Measurements from ENCODE around the gene HSD17B3. TPM values are rescaled to one million over a fixed set of nuclear protein-coding genes. Genes with fewer than 3 reads are reported as not detected.

Gene HSD17B3
- total and polyA plus RNA-seq, 8 donors: 0.26 to 1.8 (median 0.52) TPM; not detected in 1

DNA sequence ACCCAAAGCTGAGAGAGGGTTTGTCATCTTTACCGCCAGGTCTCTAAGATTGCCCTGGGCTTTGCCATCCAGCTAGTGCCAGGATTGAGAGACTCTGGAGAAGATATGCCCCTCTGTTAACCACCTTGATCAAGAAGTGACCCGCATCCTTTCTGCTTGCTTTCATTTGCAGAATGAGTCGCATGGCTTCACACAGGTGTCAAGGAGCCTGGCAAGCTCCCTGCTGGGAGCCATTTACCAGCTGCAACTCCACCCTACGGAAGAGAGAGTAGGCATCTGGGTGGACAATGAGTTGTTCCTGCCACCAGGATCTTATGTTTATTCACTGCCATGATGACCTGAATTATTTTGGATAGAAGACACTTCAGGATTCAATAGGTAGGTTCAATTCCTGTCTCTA lies 43.0 kb downstream of the HSD17B3 start:
- intact Hi-C loops (cut with DNase I): no loop called here
- H3K4me3 ChIP-seq: no peak overlapping the region
- TF ChIP-seq, protein P1, sequence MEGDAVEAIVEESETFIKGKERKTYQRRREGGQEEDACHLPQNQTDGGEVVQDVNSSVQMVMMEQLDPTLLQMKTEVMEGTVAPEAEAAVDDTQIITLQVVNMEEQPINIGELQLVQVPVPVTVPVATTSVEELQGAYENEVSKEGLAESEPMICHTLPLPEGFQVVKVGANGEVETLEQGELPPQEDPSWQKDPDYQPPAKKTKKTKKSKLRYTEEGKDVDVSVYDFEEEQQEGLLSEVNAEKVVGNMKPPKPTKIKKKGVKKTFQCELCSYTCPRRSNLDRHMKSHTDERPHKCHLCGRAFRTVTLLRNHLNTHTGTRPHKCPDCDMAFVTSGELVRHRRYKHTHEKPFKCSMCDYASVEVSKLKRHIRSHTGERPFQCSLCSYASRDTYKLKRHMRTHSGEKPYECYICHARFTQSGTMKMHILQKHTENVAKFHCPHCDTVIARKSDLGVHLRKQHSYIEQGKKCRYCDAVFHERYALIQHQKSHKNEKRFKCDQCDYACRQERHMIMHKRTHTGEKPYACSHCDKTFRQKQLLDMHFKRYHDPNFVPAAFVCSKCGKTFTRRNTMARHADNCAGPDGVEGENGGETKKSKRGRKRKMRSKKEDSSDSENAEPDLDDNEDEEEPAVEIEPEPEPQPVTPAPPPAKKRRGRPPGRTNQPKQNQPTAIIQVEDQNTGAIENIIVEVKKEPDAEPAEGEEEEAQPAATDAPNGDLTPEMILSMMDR (IDR thresholded peaks at IDR 0.05): no peak
- H3K4me1 ChIP-seq: no peaks in the 10 kb centered on the region
- H3K27me3 ChIP-seq: no peaks in the 10 kb centered on the region
- H3K9me3 ChIP-seq: no peaks in the 10 kb centered on the region
- no peaks in the 10 kb centered on the region for H3K36me3 ChIP-seq
- ATAC-seq (no peak), DNase-seq (no peak)
- no peak overlapping the region for H3K27ac ChIP-seq

DNA sequence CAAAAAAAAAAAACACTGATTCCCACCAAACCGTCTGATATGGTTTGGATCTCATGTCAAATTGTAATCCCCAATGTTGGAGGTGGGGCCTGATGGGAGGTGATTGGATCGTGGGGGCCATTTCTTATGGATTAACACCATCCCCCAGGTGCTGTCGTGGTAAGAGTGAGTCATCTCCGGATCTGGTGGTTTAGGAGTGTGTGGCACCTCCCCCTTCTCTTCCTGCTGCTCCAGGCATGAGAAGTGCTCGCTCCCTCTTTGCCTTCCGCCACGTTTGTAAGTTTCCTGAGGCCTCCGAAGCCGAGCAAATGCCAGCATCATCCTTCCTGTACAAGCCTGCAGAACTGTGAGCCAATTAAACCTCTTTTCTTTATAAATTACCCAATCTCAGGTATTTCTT lies 45.2 kb downstream of the HSD17B3 start:
- ATAC-seq (no peak), DNase-seq (no peak)
- intact Hi-C loops (cut with DNase I): no loop called here

DNA sequence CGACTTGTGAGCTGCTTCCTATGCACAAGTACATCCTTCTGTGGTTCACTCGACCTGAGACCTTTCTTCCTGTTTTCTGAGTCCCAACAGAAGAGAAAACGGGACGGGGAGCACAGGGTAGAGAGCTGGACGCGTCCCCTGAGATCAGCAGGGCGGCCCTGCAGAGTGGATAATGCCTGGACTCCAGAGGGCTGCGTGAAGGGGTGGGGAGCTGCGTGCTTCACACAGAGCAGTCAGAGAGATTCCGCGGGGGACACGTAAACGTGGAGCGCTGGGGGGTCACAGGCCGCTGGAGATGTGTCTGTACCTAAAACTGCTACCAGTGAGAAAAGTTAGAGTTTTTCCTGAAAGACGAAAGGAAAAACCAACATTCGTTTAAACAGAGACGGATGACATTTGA lies 46.3 kb downstream of the HSD17B3 start:
- Histone ChIP-seq H3K4me3 (no peak overlapping the region), H3K9me3 (no peaks in the 10 kb centered on the region), H3K27ac (no peak overlapping the region), H3K27me3 (peaks cover 0 to 3% of the 10 kb centered on the region in 2 donors), H3K4me1 (no peaks in the 10 kb centered on the region), H3K36me3 (no peaks in the 10 kb centered on the region)
- TF ChIP-seq, protein P1 (IDR thresholded peaks at IDR 0.05): no peak
- no peak for ATAC-seq
- DNase-seq: no peak
- intact Hi-C loops (cut with DNase I): no loop called here

More for the DNA sequence above, 45.2 kb downstream of the HSD17B3 start:
- Histone ChIP-seq H3K27ac (no peak overlapping the region), H3K4me3 (no peak overlapping the region), H3K36me3 (no peaks in the 10 kb centered on the region), H3K4me1 (no peaks in the 10 kb centered on the region), H3K9me3 (no peaks in the 10 kb centered on the region), H3K27me3 (peaks cover 0 to 3% of the 10 kb centered on the region in 2 donors)
- TF ChIP-seq, protein P1 (IDR thresholded peaks at IDR 0.05): no peak

DNA sequence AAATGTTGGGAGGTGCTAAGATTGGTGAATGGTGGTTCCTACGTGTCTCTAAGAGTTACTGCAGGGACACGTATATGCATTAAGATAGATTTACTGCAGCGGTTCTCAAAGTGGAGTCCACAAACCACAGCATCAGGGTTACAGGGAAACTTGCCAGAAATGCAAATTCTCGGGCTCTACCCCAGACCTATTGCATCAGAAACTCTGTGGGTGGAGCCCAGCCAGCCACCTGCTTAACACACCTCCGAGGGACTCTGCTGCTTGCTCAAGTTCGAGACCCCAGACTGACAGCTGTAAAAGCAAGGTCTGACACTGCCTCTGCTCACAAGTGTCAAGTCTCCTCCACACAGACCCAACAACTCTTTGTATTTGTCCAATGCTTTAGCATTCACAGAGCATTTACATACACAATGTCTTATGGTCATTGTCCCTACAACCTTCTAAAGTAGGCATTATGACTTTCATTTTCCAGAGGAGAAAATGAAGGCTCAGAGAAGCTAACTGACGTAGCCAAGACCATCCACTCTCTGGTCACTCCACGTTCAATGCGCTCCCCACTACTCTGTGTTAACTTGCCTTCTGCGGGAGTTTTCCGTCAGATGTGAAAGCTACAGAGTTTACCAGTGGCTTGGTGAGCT lies 48.8 kb downstream of the HSD17B3 start:
- H3K36me3 ChIP-seq: no peaks in the 10 kb centered on the region
- no peak for DNase-seq
- no peak for ATAC-seq
- intact Hi-C loops (cut with DNase I): no loop called here
- peaks cover 0 to 3% of the 10 kb centered on the region in 2 donors for H3K27me3 ChIP-seq
- no peak overlapping the region for H3K4me3 ChIP-seq
- no peak overlapping the region for H3K27ac ChIP-seq
- H3K9me3 ChIP-seq: no peaks in the 10 kb centered on the region
- no peaks in the 10 kb centered on the region for H3K4me1 ChIP-seq
- TF ChIP-seq, protein P1 (IDR thresholded peaks at IDR 0.05): no peak

DNA sequence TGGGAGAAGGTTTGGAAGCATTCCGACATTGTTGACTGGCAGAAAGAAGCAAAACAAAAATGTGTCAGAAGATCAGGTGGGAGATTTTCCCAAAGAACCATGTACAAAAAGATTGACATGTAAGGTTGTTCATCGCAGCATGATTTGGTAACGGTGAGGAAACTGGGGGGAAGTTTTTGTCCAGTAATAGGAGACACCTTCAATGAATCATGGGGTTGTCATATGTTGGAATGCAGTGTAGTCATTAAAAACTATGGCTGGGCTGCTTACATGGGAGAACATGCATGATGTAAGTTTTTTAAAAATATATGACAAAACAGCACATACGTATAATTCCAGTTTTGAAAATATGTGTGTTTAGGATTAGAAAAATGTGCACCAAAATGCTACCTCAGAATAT lies 50.5 kb downstream of the HSD17B3 start:
- Histone ChIP-seq H3K27me3 (peaks cover 0 to 3% of the 10 kb centered on the region in 2 donors), H3K4me1 (no peaks in the 10 kb centered on the region), H3K9me3 (no peaks in the 10 kb centered on the region), H3K36me3 (no peaks in the 10 kb centered on the region), H3K27ac (no peak overlapping the region), H3K4me3 (no peak overlapping the region)
- TF ChIP-seq, protein P1 (IDR thresholded peaks at IDR 0.05): no peak
- intact Hi-C loops (cut with DNase I): no loop called here
- ATAC-seq (no peak), DNase-seq (no peak)

Data from left lung (tissue), 10 donors.